ENCODE measurements around the gene MLST8.

- TF ChIP-seq CTCF (IDR thresholded peaks at IDR 0.05; ENCODE audit: low read length) (no peak), EZH2 (optimal IDR thresholded peaks at IDR 0.05; ENCODE audit: low read depth, low read length) (no peak), EZH2phosphoT487 (IDR thresholded peaks at IDR 0.05; ENCODE audit: low read length) (no peak)
Measured at GRCh38 chr16:2208308-2208707, 3.1 kb downstream of the MLST8 start.
